Measurements from ENCODE around the gene MMP2.

GRCh38 chr16:55438281-55438680 is 40.7 kb upstream of the MMP2 start:
- no peak for TF ChIP-seq CTCF (IDR thresholded peaks at IDR 0.05)
- no peak for TF ChIP-seq POLR2A (IDR thresholded peaks at IDR 0.05)
- no peak for TF ChIP-seq EP300 (IDR thresholded peaks at IDR 0.05)
